Measurements from ENCODE around the gene SNRPB.

DNA sequence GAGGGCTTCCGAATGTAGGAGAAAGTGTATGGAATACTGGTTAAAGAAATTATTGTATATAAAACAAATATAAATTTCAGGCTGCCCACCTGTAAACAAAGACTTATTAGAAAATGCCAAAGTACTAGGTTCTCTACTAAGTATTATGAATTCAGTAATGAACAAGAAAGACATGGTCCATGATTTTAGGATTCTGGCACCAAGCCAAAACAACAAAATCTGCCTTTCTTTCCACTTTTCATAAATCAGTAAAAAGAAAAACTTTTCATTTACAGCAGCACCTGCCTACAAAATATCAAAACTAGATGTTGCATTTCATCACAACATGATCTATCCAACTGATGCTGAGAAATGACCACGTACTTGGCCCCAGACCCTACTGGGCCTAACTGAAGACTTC is 14.5 kb upstream of the SNRPB start:
- no peak for TF ChIP-seq CTCF (IDR thresholded peaks at IDR 0.05)
- TF ChIP-seq, protein P1, sequence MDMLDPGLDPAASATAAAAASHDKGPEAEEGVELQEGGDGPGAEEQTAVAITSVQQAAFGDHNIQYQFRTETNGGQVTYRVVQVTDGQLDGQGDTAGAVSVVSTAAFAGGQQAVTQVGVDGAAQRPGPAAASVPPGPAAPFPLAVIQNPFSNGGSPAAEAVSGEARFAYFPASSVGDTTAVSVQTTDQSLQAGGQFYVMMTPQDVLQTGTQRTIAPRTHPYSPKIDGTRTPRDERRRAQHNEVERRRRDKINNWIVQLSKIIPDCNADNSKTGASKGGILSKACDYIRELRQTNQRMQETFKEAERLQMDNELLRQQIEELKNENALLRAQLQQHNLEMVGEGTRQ (IDR thresholded peaks at IDR 0.05), result no peak
- no peak for TF ChIP-seq JUN (IDR thresholded peaks at IDR 0.05)
- TF ChIP-seq EP300 (IDR thresholded peaks at IDR 0.05), result no peak
- TF ChIP-seq, protein P2, sequence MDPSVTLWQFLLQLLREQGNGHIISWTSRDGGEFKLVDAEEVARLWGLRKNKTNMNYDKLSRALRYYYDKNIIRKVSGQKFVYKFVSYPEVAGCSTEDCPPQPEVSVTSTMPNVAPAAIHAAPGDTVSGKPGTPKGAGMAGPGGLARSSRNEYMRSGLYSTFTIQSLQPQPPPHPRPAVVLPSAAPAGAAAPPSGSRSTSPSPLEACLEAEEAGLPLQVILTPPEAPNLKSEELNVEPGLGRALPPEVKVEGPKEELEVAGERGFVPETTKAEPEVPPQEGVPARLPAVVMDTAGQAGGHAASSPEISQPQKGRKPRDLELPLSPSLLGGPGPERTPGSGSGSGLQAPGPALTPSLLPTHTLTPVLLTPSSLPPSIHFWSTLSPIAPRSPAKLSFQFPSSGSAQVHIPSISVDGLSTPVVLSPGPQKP (IDR thresholded peaks at IDR 0.05; ENCODE audit: low read depth, low read length), result no peak
- TF ChIP-seq POLR2A (IDR thresholded peaks at IDR 0.05; ENCODE audit: low read length), result no peak
- TF ChIP-seq, protein P3, sequence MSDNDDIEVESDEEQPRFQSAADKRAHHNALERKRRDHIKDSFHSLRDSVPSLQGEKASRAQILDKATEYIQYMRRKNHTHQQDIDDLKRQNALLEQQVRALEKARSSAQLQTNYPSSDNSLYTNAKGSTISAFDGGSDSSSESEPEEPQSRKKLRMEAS (IDR thresholded peaks at IDR 0.05), result no peak
- TF ChIP-seq HOXB13 (CRISPR knock-in tag; IDR thresholded peaks at IDR 0.05; ENCODE audit: low read depth), result no peak

All from A549 (cell line).